HEK293T (cell line): Measurements from ENCODE around the gene PHF13.

Experiments used
- ARNT ChIP-seq: fragments of 450-650 bp; IDR thresholded peaks from 2 replicates; pipeline ENCODE4 v1.6.1; 2017; ENCODE audit warnings: mild to moderate bottlenecking
- BHLHE40 ChIP-seq: fragments of 450-650 bp; IDR thresholded peaks from 2 replicates; pipeline ENCODE4 v1.6.1; 2016; ENCODE audit warnings: mild to moderate bottlenecking, moderate library complexity, borderline replicate concordance
- ELF4 ChIP-seq: fragments of 450-650 bp; IDR thresholded peaks from 2 replicates; pipeline ENCODE4 v1.6.1; 2017; ENCODE audit warnings: antibody characterized with exemption
- FOXK2 ChIP-seq: fragments of 450-650 bp; IDR thresholded peaks from 2 replicates; pipeline ENCODE4 v1.6.1; 2016; ENCODE audit warnings: mild to moderate bottlenecking
- FOXM1 ChIP-seq: fragments of 450-650 bp; IDR thresholded peaks from 2 replicates; pipeline ENCODE4 v1.6.1; 2017; ENCODE audit warnings: mild to moderate bottlenecking, borderline replicate concordance
- HDGF ChIP-seq: fragments of 450-650 bp; IDR thresholded peaks from 2 replicates; pipeline ENCODE4 v1.6.1; 2017; ENCODE audit warnings: antibody characterized with exemption, borderline replicate concordance
- L3MBTL2 ChIP-seq: fragments of 450-650 bp; conservative IDR thresholded peaks from 2 replicates; pipeline ENCODE4 v1.6.1; 2016; ENCODE audit warnings: mild to moderate bottlenecking
- LEF1 ChIP-seq: fragments of 450-650 bp; IDR thresholded peaks from 2 replicates; pipeline ENCODE4 v1.6.1; 2017; ENCODE audit warnings: mild to moderate bottlenecking, borderline replicate concordance
- NFRKB ChIP-seq: fragments of 450-650 bp; IDR thresholded peaks from 2 replicates; pipeline ENCODE4 v1.6.1; 2016; ENCODE audit warnings: mild to moderate bottlenecking, moderate library complexity
- SP1 ChIP-seq: fragments of 450-650 bp; IDR thresholded peaks from 2 replicates; pipeline ENCODE4 v1.6.1; 2017
- SUZ12 ChIP-seq: fragments of 450-650 bp; IDR thresholded peaks from 2 replicates; pipeline ENCODE4 v1.6.1; 2016; ENCODE audit warnings: mild to moderate bottlenecking
- ZNF384 ChIP-seq: fragments of 450-650 bp; IDR thresholded peaks from 2 replicates; pipeline ENCODE4 v1.6.1; 2016
- TF ChIP-seq, protein P1 (sequence below): fragments of 450-650 bp; IDR thresholded peaks from 2 replicates; pipeline ENCODE4 v1.6.1; 2016

DNA sequence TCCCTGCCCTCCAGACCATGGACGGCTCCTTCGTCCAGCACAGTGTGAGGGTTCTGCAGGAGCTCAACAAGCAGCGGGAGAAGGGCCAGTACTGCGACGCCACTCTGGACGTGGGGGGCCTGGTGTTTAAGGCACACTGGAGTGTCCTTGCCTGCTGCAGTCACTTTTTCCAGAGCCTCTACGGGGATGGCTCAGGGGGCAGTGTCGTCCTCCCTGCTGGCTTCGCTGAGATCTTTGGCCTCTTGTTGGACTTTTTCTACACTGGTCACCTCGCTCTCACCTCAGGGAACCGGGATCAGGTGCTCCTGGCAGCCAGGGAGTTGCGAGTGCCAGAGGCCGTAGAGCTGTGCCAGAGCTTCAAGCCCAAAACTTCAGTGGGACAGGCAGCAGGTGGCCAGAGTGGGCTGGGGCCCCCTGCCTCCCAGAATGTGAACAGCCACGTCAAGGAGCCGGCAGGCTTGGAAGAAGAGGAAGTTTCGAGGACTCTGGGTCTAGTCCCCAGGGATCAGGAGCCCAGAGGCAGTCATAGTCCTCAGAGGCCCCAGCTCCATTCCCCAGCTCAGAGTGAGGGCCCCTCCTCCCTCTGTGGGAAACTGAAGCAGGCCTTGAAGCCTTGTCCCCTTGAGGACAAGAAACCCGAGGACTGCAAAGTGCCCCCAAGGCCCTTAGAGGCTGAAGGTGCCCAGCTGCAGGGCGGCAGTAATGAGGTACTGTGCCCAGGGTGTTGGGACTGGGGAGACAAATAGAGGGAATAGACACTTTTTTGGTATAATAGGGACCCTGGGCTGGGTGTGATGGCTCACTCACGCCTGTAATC, 32.7 kb upstream of the PHF13 start:
- TF ChIP-seq FOXM1 (no peak), HDGF (no peak), BHLHE40 (no peak), SP1 (no peak), ARNT (no peak), ZNF384 (no peak), FOXK2 (no peak), ELF4 (no peak), LEF1 (no peak), SUZ12 (no peak), L3MBTL2 (no peak), NFRKB (no peak)
- TF ChIP-seq, protein P1, sequence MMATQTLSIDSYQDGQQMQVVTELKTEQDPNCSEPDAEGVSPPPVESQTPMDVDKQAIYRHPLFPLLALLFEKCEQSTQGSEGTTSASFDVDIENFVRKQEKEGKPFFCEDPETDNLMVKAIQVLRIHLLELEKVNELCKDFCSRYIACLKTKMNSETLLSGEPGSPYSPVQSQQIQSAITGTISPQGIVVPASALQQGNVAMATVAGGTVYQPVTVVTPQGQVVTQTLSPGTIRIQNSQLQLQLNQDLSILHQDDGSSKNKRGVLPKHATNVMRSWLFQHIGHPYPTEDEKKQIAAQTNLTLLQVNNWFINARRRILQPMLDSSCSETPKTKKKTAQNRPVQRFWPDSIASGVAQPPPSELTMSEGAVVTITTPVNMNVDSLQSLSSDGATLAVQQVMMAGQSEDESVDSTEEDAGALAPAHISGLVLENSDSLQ: no peak
